HepG2 (cell line): ENCODE data around the gene CHDH. TPM values are rescaled to one million over a fixed set of nuclear protein-coding genes. Genes with fewer than 3 reads are reported as not detected.

Experiments used
- HIVEP1 ChIP-seq: sonication (generic); formaldehyde crosslinking; IDR thresholded peaks from 2 replicates; pipeline ENCODE4 v1.4.0; 2020; ENCODE audit warnings: mild to moderate bottlenecking, missing genetic modification reagents
- HMG20B ChIP-seq: conservative IDR thresholded peaks from 2 replicates; pipeline ENCODE4 v1.6.1; 2016; ENCODE audit warnings: missing genetic modification reagents, missing compliant biosample characterization
- IRF2 ChIP-seq: IDR thresholded peaks from 2 replicates; pipeline ENCODE4 v1.6.1; 2018; ENCODE audit warnings: missing genetic modification reagents, missing compliant biosample characterization
- KLF16 ChIP-seq, 2 experiments: sonication (generic) in 1 of 2; formaldehyde crosslinking in 1 of 2; IDR thresholded peaks; 2 replicates each; pipeline versions ENCODE4 v1.6.1 to v1.8.0; 2016 to 2023; ENCODE audit warnings: missing genetic modification reagents in 2 of 2, missing compliant biosample characterization in 1 of 2
- MTA3 ChIP-seq: sonication (generic); formaldehyde crosslinking; IDR thresholded peaks from 2 replicates; pipeline ENCODE4 v1.4.0; 2020; ENCODE audit warnings: missing genetic modification reagents
- NAIF1 ChIP-seq: sonication (generic); formaldehyde crosslinking; IDR thresholded peaks from 2 replicates; pipeline ENCODE4 v1.5.0; 2020; ENCODE audit warnings: mild to moderate bottlenecking, missing genetic modification reagents, borderline replicate concordance
- PITX1 ChIP-seq: sonication (generic); formaldehyde crosslinking; IDR thresholded peaks from 2 replicates; pipeline ENCODE4 v1.5.1; 2020; ENCODE audit warnings: mild to moderate bottlenecking, missing genetic modification reagents
- SP4 ChIP-seq: sonication (generic); formaldehyde crosslinking; IDR thresholded peaks from 2 replicates; pipeline ENCODE4 v1.8.1; 2023; ENCODE audit warnings: mild to moderate bottlenecking, missing genetic modification reagents
- ZBTB3 ChIP-seq: sonication (generic); formaldehyde crosslinking; IDR thresholded peaks from 2 replicates; pipeline ENCODE4 v1.4.0; 2020; ENCODE audit warnings: low read depth, mild to moderate bottlenecking, moderate library complexity, missing genetic modification reagents, borderline replicate concordance
- ZNF326 ChIP-seq: sonication (generic); formaldehyde crosslinking; IDR thresholded peaks from 2 replicates; pipeline ENCODE4 v1.4.0; 2020; ENCODE audit warnings: missing genetic modification reagents, borderline replicate concordance
- ZNF337 ChIP-seq: sonication (generic); formaldehyde crosslinking; IDR thresholded peaks from 2 replicates; pipeline ENCODE4 v1.5.1; 2020; ENCODE audit warnings: missing genetic modification reagents, low read depth, mild to moderate bottlenecking, borderline replicate concordance
- ZNF550 ChIP-seq: sonication (generic); formaldehyde crosslinking; IDR thresholded peaks from 2 replicates; pipeline ENCODE4 v1.4.0; 2020; ENCODE audit warnings: mild to moderate bottlenecking, missing genetic modification reagents, borderline replicate concordance
- ZNF557 ChIP-seq: sonication (generic); formaldehyde crosslinking; IDR thresholded peaks from 2 replicates; pipeline ENCODE4 v1.4.0; 2020; ENCODE audit warnings: missing genetic modification reagents
- ZNF782 ChIP-seq: sonication (generic); formaldehyde crosslinking; IDR thresholded peaks from 2 replicates; pipeline ENCODE4 v1.4.0; 2020; ENCODE audit warnings: missing genetic modification reagents, mild to moderate bottlenecking, borderline replicate concordance
- ZNF841 ChIP-seq: sonication (generic); formaldehyde crosslinking; IDR thresholded peaks from 2 replicates; pipeline ENCODE4 v1.8.1; 2023; ENCODE audit warnings: missing genetic modification reagents, borderline replicate concordance
- polyA plus RNA-seq, 8 experiments: library from polyadenylated mRNA; depleted of rRNA in 3 of 8; stranded (reverse) in 7 of 8; unstranded in 1 of 8; fragments of >200 nt; fragmentation: Illumina TruSeq in 4 of 8; extraction: Trizol in 4 of 8; gene quantifications; 2 replicates each; pipeline versions ENCODE4 v1.2.1 to v1.2.3, GENCODE V29; 2011 to 2016; ENCODE audit warnings: low read depth in 4 of 8, missing spikeins in 1 of 8, mixed read lengths in 1 of 8; ENCODE audit not compliant: insufficient read depth in 1 of 8
- total RNA-seq, 5 experiments: library from RNA; depleted of rRNA; stranded (reverse); fragments of >200 nt; fragmentation: Illumina TruSeq; extraction: Trizol; gene quantifications; 2 replicates each; pipeline ENCODE4 v1.2.3, GENCODE V29; 2016; ENCODE audit warnings: low read depth in 1 of 5
- TF ChIP-seq, protein P1 (sequence below): sonication (generic); formaldehyde crosslinking; IDR thresholded peaks from 2 replicates; pipeline ENCODE4 v1.4.0; 2020; ENCODE audit warnings: mild to moderate bottlenecking, missing genetic modification reagents
- TF ChIP-seq, protein P2 (sequence below): sonication (generic); formaldehyde crosslinking; IDR thresholded peaks from 2 replicates; pipeline ENCODE4 v1.4.0; 2020; ENCODE audit warnings: missing genetic modification reagents

Gene CHDH
- total and polyA plus RNA-seq, 2 of the 13 experiments (the other 11 are each of a cell fraction or from before 2014, with no cell fraction given): 28.1 to 48.9 TPM

DNA sequence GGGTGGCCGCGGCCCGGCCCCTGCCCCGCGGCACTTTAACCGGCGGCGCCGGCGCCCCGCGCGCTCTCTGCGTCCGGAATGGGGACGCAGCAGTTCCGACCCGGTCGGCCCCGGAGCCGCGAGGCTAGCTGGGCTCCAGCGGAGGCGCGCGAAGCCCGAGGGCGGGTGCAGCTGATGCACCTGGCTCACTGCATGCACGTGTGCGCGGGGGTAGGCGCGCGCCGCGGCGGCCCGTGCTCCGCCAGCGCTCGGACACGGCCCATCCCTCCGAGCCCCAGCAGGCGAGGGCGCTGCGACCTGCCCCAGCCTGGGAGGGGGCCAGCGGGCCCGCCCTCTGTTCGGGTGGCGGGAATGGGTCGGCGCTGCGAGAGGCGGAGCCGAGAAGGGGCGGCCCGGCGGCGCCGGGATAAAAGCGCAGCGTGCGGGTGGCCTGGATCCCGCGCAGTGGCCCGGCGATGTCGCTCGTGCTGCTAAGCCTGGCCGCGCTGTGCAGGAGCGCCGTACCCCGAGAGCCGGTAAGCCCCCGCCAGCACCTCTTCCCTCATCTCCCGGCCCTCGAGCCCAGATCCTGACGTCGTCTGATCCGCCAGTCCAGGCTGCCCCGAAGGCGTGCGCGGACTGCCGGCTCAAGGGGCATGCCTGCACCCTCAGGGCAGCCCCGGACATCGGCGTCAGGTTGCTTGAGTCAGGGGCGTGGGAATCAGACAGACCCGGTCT lies at the start of gene CHDH, which contains the start of gene IL17RB (continued):
- peak; percentile 81; the same call in 1 of the 2 replicates for TF ChIP-seq ZNF782
- peak; percentile 69 for TF ChIP-seq PITX1
- TF ChIP-seq HMG20B (CRISPR knock-in tag): no peak
- TF ChIP-seq, protein P1, sequence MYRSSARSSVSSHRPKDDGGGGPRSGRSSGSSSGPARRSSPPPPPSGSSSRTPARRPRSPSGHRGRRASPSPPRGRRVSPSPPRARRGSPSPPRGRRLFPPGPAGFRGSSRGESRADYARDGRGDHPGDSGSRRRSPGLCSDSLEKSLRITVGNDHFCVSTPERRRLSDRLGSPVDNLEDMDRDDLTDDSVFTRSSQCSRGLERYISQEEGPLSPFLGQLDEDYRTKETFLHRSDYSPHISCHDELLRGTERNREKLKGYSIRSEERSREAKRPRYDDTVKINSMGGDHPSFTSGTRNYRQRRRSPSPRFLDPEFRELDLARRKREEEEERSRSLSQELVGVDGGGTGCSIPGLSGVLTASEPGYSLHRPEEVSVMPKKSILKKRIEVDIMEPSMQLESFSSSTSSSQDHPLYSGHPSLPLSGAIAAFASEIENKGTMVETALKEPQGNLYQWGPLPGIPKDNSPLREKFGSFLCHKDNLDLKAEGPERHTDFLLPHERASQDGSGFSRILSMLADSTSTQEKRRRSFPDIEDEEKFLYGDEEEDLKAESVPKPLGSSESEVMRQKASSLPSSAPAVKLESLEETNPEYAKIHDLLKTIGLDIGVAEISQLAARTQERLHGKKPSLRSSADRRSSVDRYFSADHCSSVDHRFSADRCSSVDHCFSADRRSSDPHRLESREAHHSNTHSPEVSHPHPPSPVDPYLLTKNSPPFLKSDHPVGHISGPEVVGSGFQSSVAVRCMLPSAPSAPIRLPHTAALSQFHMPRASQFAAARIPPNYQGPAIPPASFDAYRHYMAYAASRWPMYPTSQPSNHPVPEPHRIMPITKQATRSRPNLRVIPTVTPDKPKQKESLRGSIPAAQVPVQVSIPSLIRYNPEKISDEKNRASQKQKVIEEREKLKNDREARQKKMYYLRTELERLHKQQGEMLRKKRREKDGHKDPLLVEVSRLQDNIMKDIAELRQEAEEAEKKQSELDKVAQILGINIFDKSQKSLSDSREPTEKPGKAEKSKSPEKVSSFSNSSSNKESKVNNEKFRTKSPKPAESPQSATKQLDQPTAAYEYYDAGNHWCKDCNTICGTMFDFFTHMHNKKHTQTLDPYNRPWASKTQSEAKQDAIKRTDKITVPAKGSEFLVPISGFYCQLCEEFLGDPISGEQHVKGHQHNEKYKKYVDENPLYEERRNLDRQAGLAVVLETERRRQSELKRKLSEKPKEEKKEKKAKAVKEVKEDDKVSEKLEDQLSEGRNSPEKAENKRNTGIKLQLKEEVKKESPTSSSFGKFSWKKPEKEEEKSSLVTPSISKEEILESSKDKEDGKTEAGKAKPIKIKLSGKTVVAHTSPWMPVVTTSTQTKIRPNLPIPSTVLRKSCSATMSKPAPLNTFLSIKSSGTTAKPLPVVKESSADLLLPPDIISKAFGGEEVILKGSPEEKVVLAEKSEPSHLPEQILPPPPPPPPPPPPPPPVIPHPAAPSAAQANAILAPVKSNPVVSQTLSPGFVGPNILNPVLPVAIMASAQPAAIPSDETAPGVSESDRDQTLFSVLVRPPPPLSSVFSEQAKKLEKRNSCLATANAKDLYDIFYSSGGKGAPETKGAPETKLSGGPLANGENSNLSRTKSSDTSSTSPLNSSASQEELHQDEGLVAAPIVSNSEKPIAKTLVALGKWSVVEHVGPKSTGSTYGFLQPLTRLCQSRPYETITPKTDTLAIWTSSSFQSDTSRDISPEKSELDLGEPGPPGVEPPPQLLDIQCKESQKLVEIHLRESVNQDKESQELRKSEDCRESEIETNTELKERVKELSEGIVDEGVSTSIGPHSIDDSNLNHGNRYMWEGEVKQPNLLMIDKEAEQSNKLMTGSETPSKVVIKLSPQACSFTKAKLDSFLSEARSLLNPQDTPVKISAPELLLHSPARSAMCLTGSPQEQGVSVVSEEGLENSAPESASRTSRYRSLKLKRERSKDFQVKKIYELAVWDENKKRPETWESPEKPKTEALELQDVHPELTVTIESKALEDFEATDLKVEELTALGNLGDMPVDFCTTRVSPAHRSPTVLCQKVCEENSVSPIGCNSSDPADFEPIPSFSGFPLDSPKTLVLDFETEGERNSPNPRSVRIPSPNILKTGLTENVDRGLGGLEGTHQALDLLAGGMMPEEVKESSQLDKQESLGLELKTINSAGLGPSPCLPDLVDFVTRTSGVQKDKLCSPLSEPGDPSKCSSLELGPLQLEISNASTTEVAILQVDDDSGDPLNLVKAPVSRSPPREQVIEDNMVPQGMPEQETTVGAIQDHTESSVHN (CRISPR knock-in tag): peak; percentile 64; the same call in 1 of the 2 replicates
- no peak; the same call in 1 of the 2 replicates for TF ChIP-seq IRF2 (CRISPR knock-in tag)
- TF ChIP-seq SP4 (CRISPR knock-in tag): peak; percentile 75
- TF ChIP-seq ZNF326 (CRISPR knock-in tag): no peak
- peak; percentile 92 for TF ChIP-seq ZNF841 (CRISPR knock-in tag)
- TF ChIP-seq NAIF1 (CRISPR knock-in tag): 0 out of 2 replicates have a peak, but pooled peaks have one; percentile 11
- no peak for TF ChIP-seq MTA3 (CRISPR knock-in tag)
- peak; percentile 77; the same call in 1 of the 2 replicates for TF ChIP-seq ZBTB3 (CRISPR knock-in tag)
- peak; percentile 71; the same call in 1 of the 2 replicates for TF ChIP-seq ZNF337 (CRISPR knock-in tag)
- TF ChIP-seq, protein P2, sequence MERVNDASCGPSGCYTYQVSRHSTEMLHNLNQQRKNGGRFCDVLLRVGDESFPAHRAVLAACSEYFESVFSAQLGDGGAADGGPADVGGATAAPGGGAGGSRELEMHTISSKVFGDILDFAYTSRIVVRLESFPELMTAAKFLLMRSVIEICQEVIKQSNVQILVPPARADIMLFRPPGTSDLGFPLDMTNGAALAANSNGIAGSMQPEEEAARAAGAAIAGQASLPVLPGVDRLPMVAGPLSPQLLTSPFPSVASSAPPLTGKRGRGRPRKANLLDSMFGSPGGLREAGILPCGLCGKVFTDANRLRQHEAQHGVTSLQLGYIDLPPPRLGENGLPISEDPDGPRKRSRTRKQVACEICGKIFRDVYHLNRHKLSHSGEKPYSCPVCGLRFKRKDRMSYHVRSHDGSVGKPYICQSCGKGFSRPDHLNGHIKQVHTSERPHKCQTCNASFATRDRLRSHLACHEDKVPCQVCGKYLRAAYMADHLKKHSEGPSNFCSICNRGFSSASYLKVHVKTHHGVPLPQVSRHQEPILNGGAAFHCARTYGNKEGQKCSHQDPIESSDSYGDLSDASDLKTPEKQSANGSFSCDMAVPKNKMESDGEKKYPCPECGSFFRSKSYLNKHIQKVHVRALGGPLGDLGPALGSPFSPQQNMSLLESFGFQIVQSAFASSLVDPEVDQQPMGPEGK (CRISPR knock-in tag): peak; percentile 99
- TF ChIP-seq KLF16 (CRISPR knock-in tag; IDR thresholded peaks at IDR 0.05): peak; percentile 67 to 76; a peak in 1 of 4 replicates
- TF ChIP-seq ZNF557 (CRISPR knock-in tag): no peak
- no peak for TF ChIP-seq ZNF550 (CRISPR knock-in tag)
- no peak for TF ChIP-seq HIVEP1
